Retinal pigment epithelial cell (primary cell): Measurements from ENCODE around the gene SPEM2.

Experiments used
- DNase-seq: peaks from one replicate; pipeline ENCODE4 v3.0.0-alpha.2; 2010; ENCODE audit warnings: low read depth
- H3K4me3 ChIP-seq: 2 replicates; pipeline ENCODE4 v1.5.1; 2011; ENCODE audit warnings: mild to moderate bottlenecking, low read length, control low read depth, moderate library complexity
- TF ChIP-seq, protein P1 (sequence below): conservative IDR thresholded peaks from 2 replicates; pipeline ENCODE4 v1.5.1; 2011; ENCODE audit warnings: low read depth, low read length, control low read depth, inconsistent platforms

Gene SPEM2

GRCh38 chr17:7408863-7409262, 16.6 kb upstream of the SPEM2 start:
- TF ChIP-seq, protein P1, sequence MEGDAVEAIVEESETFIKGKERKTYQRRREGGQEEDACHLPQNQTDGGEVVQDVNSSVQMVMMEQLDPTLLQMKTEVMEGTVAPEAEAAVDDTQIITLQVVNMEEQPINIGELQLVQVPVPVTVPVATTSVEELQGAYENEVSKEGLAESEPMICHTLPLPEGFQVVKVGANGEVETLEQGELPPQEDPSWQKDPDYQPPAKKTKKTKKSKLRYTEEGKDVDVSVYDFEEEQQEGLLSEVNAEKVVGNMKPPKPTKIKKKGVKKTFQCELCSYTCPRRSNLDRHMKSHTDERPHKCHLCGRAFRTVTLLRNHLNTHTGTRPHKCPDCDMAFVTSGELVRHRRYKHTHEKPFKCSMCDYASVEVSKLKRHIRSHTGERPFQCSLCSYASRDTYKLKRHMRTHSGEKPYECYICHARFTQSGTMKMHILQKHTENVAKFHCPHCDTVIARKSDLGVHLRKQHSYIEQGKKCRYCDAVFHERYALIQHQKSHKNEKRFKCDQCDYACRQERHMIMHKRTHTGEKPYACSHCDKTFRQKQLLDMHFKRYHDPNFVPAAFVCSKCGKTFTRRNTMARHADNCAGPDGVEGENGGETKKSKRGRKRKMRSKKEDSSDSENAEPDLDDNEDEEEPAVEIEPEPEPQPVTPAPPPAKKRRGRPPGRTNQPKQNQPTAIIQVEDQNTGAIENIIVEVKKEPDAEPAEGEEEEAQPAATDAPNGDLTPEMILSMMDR, result no peak
- no peak for DNase-seq
- no peak overlapping the region for H3K4me3 ChIP-seq

DNA sequence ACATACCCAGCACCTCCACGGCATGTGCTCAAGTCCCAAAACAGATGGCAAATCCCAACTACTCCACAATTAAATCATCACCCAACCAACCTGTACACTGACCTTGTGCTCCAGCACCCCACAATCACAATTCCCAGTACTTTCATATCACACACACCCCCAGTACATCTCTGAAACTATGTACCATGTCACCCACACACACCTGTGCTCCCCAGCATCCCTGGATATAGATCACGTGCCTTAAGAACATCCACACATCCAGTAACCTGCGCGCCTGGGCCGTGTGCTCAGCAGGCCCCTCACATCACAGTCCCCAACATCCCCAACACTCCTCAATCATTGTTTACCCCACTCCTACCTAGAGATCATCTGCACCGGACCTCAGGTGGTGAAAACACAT, 15.7 kb upstream of the SPEM2 start:
- no peak overlapping the region for H3K4me3 ChIP-seq
- DNase-seq, result no peak
- TF ChIP-seq, protein P1, result no peak

GRCh38 chr17:7410634-7411426, 14.6 kb upstream of the SPEM2 start:
- H3K4me3 ChIP-seq, result no peak overlapping the region
- DNase-seq, result no peak
- TF ChIP-seq, protein P1, result no peak

DNA sequence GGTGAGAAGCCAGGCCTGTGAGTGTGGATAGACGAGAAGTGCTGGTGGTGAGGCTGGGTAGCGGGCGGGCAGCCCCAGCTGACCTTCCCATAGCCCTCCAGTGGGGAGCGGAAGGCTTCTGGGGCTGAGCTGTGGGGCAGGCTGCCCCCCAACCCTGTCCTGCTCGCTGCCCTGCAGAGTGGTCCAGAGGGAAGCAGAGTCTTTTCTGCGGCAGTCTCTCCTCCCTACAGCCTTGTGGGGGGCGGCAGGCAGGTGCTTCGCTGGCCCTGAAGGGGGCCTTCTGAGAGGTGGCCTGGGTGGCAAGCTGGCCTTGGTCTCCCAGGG, 14.0 kb upstream of the SPEM2 start:
- TF ChIP-seq, protein P1, result no peak
- H3K4me3 ChIP-seq, result no peak overlapping the region
- no peak for DNase-seq

GRCh38 chr17:7413346-7413985, 11.9 kb upstream of the SPEM2 start:
- no peak for DNase-seq
- TF ChIP-seq, protein P1, result no peak
- H3K4me3 ChIP-seq, result no peak overlapping the region

DNA sequence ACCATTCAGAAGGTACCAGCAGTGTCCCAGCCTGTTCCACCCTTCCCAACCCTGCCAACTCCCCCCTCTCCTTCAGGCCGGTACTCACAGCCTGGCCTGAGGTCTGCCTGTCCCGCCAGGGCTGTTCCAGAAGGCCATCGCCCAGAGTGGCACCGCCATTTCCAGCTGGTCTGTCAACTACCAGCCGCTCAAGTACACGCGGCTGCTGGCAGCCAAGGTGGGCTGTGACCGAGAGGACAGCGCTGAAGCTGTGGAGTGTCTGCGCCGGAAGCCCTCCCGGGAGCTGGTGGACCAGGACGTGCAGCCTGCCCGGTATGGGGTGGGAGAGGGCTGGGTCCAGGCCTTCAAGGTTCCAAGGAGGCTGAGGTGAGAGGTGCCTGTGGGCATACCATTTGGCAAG, 10.6 kb upstream of the SPEM2 start:
- TF ChIP-seq, protein P1, result no peak
- no peak overlapping the region for H3K4me3 ChIP-seq
- DNase-seq, result no peak

GRCh38 chr17:7415784-7416183, 9.6 kb upstream of the SPEM2 start:
- H3K4me3 ChIP-seq, result no peak overlapping the region
- DNase-seq, result no peak
- TF ChIP-seq, protein P1, result no peak
